ENCODE results near the gene RNASE4. TPM values are rescaled to one million over a fixed set of nuclear protein-coding genes. Genes with fewer than 3 reads are reported as not detected.
"Not testable (repeated sequence)": the region's sequence is repeated elsewhere in the genome, so short reads cannot be mapped to it uniquely, and the experiment has no call there.

The RNASE4 gene
- total and polyA plus RNA-seq, 10 donors = 0.89 to 19.9 (median 9.1) TPM

- 72 to 86% (median 78%) methylated on average over 4 of the region's 4 CpGs for WGBS, 5 donors
- intact Hi-C loops (cut with DNase I; ENCODE audit: low total_unique reads) = no loop called here
- Histone ChIP-seq H3K4me3 (no peak overlapping the region), H3K4me1 (peaks cover 0 to 34% (median 9%) of the 10 kb centered on the region in 6 donors), H3K9me3 (no peaks in the 10 kb centered on the region), H3K27ac (peak overlapping the region in 4 of 8 donors; percentile 34 to 96 (median 39)), H3K27me3 (replicated peaks in 1 of 7) (peaks cover 0 to 19% (median 7%) of the 10 kb centered on the region in 7 donors), H3K36me3 (no peaks in the 10 kb centered on the region)
- DNase-seq = no peak
- no peak for TF ChIP-seq POLR2AphosphoS5 (IDR thresholded peaks at IDR 0.05)
- TF ChIP-seq POLR2A (IDR thresholded peaks at IDR 0.05) = no peak
- no peak for TF ChIP-seq CTCF (IDR thresholded peaks at IDR 0.05 in 8 of 11, conservative IDR thresholded peaks at IDR 0.05 in 3 of 11)
Observed at GRCh38 chr14:20719777-20720176, 35.4 kb downstream of the RNASE4 start.

DNA sequence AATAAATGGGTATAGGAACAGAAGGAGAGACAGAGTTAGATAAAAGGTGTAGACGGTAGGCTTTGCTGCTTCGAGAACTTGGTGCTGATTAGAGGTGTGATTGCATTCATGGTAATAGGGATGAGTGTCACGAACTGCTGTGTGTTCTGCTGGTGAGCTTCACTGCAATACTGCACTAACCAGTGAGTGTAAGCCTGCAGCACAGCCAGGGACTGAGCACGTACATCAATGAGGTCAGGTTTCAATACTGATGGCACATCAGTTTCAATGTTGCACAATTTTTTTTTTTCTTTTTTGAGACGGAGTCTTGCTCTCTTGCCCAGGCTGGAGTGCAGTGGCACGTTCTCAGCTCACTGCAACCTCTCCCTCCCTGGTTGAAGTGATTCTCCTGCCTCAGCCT lies 36.4 kb downstream of the RNASE4 start:
- Histone ChIP-seq H3K27ac (peak overlapping the region in 1 of 8 donors; percentile 96), H3K4me3 (no peak overlapping the region), H3K4me1 (peaks cover 0 to 35% (median 4%) of the 10 kb centered on the region in 6 donors), H3K27me3 (replicated peaks in 1 of 7) (peaks cover 0 to 26% (median 7%) of the 10 kb centered on the region in 7 donors), H3K36me3 (no peaks in the 10 kb centered on the region), H3K9me3 (no peaks in the 10 kb centered on the region)
- TF ChIP-seq CTCF (IDR thresholded peaks at IDR 0.05 in 8 of 11, conservative IDR thresholded peaks at IDR 0.05 in 3 of 11) (no peak), POLR2AphosphoS5 (IDR thresholded peaks at IDR 0.05) (no peak), POLR2A (IDR thresholded peaks at IDR 0.05) (no peak)
- WGBS, 5 donors = 79 to 86% (median 81%) methylated on average over 6 of the region's 6 CpGs
- intact Hi-C loops (cut with DNase I; ENCODE audit: low total_unique reads) = no loop called here
- DNase-seq = no peak

DNA sequence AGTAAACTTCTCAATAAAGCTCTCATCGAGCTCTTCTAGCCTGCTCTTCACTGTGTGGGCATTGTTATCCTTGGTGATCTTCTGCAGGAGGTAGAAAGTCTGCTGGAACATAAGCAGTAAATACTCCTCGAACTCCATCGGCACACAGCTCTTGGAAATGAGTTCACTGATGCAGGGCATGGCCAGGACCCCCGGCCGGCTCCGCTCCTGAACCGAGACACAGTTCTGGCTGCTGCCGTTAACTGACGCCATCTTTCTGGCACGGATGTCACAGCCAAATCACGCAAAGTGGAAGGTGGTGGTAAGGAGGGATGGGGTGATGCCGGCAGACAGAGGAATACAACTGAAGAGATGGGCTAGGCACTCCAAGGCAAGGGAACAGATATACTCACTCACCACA lies 37.7 kb downstream of the RNASE4 start:
- no peaks in the 10 kb centered on the region for H3K9me3 ChIP-seq
- no peak overlapping the region for H3K27ac ChIP-seq
- WGBS, 5 donors = 93 to 99% (median 96%) methylated on average over 12 of the region's 12 CpGs
- intact Hi-C loops (cut with DNase I; ENCODE audit: low total_unique reads) = no loop called here
- H3K4me3 ChIP-seq = no peak overlapping the region
- no peaks in the 10 kb centered on the region for H3K36me3 ChIP-seq
- no peak for DNase-seq
- peaks cover 0 to 27% (median 7%) of the 10 kb centered on the region in 7 donors for H3K27me3 ChIP-seq (replicated peaks in 1 of 7)
- peaks cover 0 to 40% (median 2%) of the 10 kb centered on the region in 6 donors for H3K4me1 ChIP-seq
- TF ChIP-seq CTCF (IDR thresholded peaks at IDR 0.05 in 8 of 11, conservative IDR thresholded peaks at IDR 0.05 in 3 of 11) (no peak), POLR2AphosphoS5 (IDR thresholded peaks at IDR 0.05) (no peak), POLR2A (IDR thresholded peaks at IDR 0.05) (no peak)

DNA sequence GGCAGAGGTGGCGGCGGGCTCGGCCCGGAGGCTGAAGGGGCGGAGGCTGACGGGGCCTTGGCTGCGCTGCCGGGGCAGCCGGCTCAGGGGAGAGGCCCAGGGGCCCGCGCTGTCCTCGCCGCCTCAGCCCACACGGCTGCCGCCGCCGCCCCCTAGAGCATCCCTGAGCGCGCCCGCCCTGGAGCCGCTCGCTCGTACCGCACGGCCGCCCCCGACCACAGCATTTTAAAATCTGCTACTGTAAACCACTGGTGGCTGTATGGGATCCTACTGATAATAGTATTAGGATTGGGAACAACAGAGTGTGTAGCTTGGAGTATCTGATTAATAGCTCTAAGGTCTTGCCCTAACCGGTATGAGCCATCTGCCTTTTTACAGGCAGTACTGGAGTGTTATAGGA lies 39.1 kb downstream of the RNASE4 start:
- Histone ChIP-seq H3K9me3 (no peaks in the 10 kb centered on the region), H3K27me3 (replicated peaks in 1 of 7) (peaks cover 0 to 27% (median 7%) of the 10 kb centered on the region in 7 donors), H3K36me3 (no peaks in the 10 kb centered on the region), H3K4me3 (peak overlapping the region in 1 of 8 donors; percentile 40), H3K4me1 (peaks cover 0 to 28% (median 2%) of the 10 kb centered on the region in 6 donors), H3K27ac (peak overlapping the region in 2 of 8 donors; percentile 16 to 21)
- intact Hi-C loops (cut with DNase I; ENCODE audit: low total_unique reads) = no loop called here
- 14 to 68% (median 40%) methylated on average over 20 to 28 of the region's 28 CpGs for WGBS, 5 donors
- DNase-seq = peak; percentile 80
- TF ChIP-seq POLR2A (IDR thresholded peaks at IDR 0.05) (no peak), CTCF (IDR thresholded peaks at IDR 0.05 in 8 of 11, conservative IDR thresholded peaks at IDR 0.05 in 3 of 11) (no peak), POLR2AphosphoS5 (IDR thresholded peaks at IDR 0.05) (no peak)

GRCh38 chr14:20726121-20726520 lies 41.8 kb downstream of the RNASE4 start:
- peaks cover 0 to 28% (median 2%) of the 10 kb centered on the region in 6 donors for H3K4me1 ChIP-seq
- H3K4me3 ChIP-seq = peak overlapping the region in 1 of 8 donors; percentile 31
- H3K27me3 ChIP-seq (replicated peaks in 1 of 7) = peaks cover 0 to 27% (median 7%) of the 10 kb centered on the region in 7 donors
- DNase-seq; H3K36me3 ChIP-seq; H3K9me3 ChIP-seq; intact Hi-C loops (cut with DNase I; ENCODE audit: low total_unique reads): not testable (repeated sequence)
- 62 to 75% (median 64%) methylated on average over 3 of the region's 3 CpGs for WGBS, 5 donors
- peak overlapping the region in 4 of 8 donors; percentile 63 to 86 (median 81) for H3K27ac ChIP-seq
